GM23338 (cell line): ENCODE data around the gene MRGPRE. TPM values are rescaled to one million over a fixed set of nuclear protein-coding genes. Genes with fewer than 3 reads are reported as not detected.

Experiments used
- ATAC-seq: fragments of 200-7000 bp; cut with Tn5 transposase; 3 replicates; pipeline ENCODE4 v1.9.1; 2020
- DNase-seq: peaks from one replicate; pipeline ENCODE4 v3.0.0-alpha.2; 2015; ENCODE audit warnings: low spot score
- H2AFZ ChIP-seq: fragments of 200-600 bp; sonication (generic); 2 replicates; pipeline ENCODE4 v1.8.0; 2016; ENCODE audit warnings: antibody characterized with exemption, mild to moderate bottlenecking, moderate library complexity
- H3F3A ChIP-seq: fragments of 200-600 bp; sonication (generic); replicated peaks from 2 replicates; pipeline ENCODE4 v1.8.0; 2017; ENCODE audit warnings: antibody characterized with exemption, mixed run types, low read depth
- H3K27ac ChIP-seq: fragments of 200-600 bp; sonication (generic); 2 replicates; pipeline ENCODE4 v1.6.1; 2016; ENCODE audit warnings: low read depth
- H3K27me3 ChIP-seq: fragments of 200-600 bp; sonication (generic); 2 replicates; pipeline ENCODE4 v1.8.0; 2016; ENCODE audit warnings: mild to moderate bottlenecking, mixed run types, moderate library complexity; ENCODE audit not compliant: insufficient read depth
- H3K36me3 ChIP-seq: fragments of 200-600 bp; sonication (generic); 2 replicates; pipeline ENCODE4 v1.8.0; 2016; ENCODE audit warnings: mild to moderate bottlenecking; ENCODE audit not compliant: insufficient read depth
- H3K4me1 ChIP-seq: fragments of 200-600 bp; sonication (generic); 2 replicates; pipeline ENCODE4 v1.8.0; 2016; ENCODE audit warnings: mild to moderate bottlenecking, moderate library complexity; ENCODE audit not compliant: insufficient read depth
- H3K4me2 ChIP-seq: fragments of 200-600 bp; sonication (generic); 2 replicates; pipeline ENCODE4 v1.7.1; 2017; ENCODE audit warnings: mixed run types
- H3K4me3 ChIP-seq: fragments of 200-600 bp; sonication (generic); 2 replicates; pipeline ENCODE4 v1.6.1; 2016; ENCODE audit warnings: mixed run types
- H3K79me2 ChIP-seq: fragments of 200-600 bp; sonication (generic); replicated peaks from 2 replicates; pipeline ENCODE4 v1.8.0; 2017; ENCODE audit warnings: mild to moderate bottlenecking; ENCODE audit not compliant: insufficient read depth
- H3K9me2 ChIP-seq: fragments of 200-600 bp; sonication (generic); 2 replicates; pipeline ENCODE4 v1.8.0; 2017; ENCODE audit not compliant: insufficient read depth
- H4K20me1 ChIP-seq: fragments of 200-600 bp; sonication (generic); replicated peaks from 2 replicates; pipeline ENCODE4 v1.8.0; 2017; ENCODE audit warnings: mild to moderate bottlenecking; ENCODE audit not compliant: insufficient read depth
- H3K27ac Mint-ChIP-seq: 2 replicates; pipeline ENCODE4 v1.8.0; 2020; ENCODE audit warnings: inconsistent platforms, mild to moderate bottlenecking, moderate library complexity, mixed read lengths
- H3K27me3 Mint-ChIP-seq: 3 replicates; pipeline ENCODE4 v1.8.0; 2022; ENCODE audit warnings: low read depth, mild to moderate bottlenecking, moderate library complexity, mixed read lengths, inconsistent platforms; ENCODE audit not compliant: insufficient read depth, poor library complexity
- H3K36me3 Mint-ChIP-seq: 3 replicates; pipeline ENCODE4 v1.8.0; 2021; ENCODE audit warnings: low read depth, mild to moderate bottlenecking, inconsistent platforms, moderate library complexity, mixed read lengths
- H3K4me1 Mint-ChIP-seq: 3 replicates; pipeline ENCODE4 v1.8.0; 2020; ENCODE audit warnings: mild to moderate bottlenecking, inconsistent platforms, mixed read lengths
- H3K4me3 Mint-ChIP-seq: 3 replicates; pipeline ENCODE4 v1.8.0; 2021; ENCODE audit warnings: moderate library complexity, mild to moderate bottlenecking, inconsistent platforms, mixed read lengths
- H3K9me3 Mint-ChIP-seq: 3 replicates; pipeline ENCODE4 v1.8.0; 2020; ENCODE audit warnings: moderate library complexity, mild to moderate bottlenecking, inconsistent platforms, mixed read lengths
- CREB1 ChIP-seq: fragments of 250-450 bp; sonication (Bioruptor Pico); IDR thresholded peaks from 2 replicates; pipeline ENCODE4 v1.5.0; 2020; ENCODE audit warnings: low read depth, mild to moderate bottlenecking, moderate library complexity
- JUNB ChIP-seq: IDR thresholded peaks from one replicate; pipeline ENCODE4 v1.6.1; 2016; ENCODE audit warnings: antibody characterized with exemption; ENCODE audit not compliant: unreplicated experiment
- POLR2AphosphoS5 ChIP-seq: IDR thresholded peaks from 2 replicates; pipeline ENCODE4 v1.6.1; 2016; ENCODE audit warnings: antibody characterized with exemption, low read depth
- REST ChIP-seq: IDR thresholded peaks from one replicate; pipeline ENCODE4 v1.6.1; 2018; ENCODE audit warnings: antibody characterized with exemption; ENCODE audit not compliant: unreplicated experiment
- ZNF331 ChIP-seq: fragments of 250-450 bp; sonication (Bioruptor Pico); IDR thresholded peaks from 2 replicates; pipeline ENCODE4 v1.5.0; 2020; ENCODE audit warnings: low read depth, mild to moderate bottlenecking, moderate library complexity
- polyA plus RNA-seq: library from polyadenylated mRNA; unstranded; fragments of >200 nt; fragmentation: Nextera tagmentation; extraction: Ambion mirVana; gene quantifications from 2 replicates; pipeline ENCODE4 v1.2.1, GENCODE V29; 2016
- total RNA-seq: library from RNA; depleted of rRNA; stranded (reverse); fragments of >200 nt; shearing (Covaris generic); gene quantifications from 2 replicates; pipeline ENCODE4 v1.2.3, GENCODE V29; 2014
- TF ChIP-seq, protein P1 (sequence below): fragments of 250-450 bp; sonication (Bioruptor Pico); IDR thresholded peaks from 2 replicates; pipeline ENCODE4 v1.5.0; 2020; ENCODE audit warnings: mild to moderate bottlenecking, moderate library complexity

The MRGPRE gene
- total and polyA plus RNA-seq, 2 experiments from 2014 or later: not detected

DNA sequence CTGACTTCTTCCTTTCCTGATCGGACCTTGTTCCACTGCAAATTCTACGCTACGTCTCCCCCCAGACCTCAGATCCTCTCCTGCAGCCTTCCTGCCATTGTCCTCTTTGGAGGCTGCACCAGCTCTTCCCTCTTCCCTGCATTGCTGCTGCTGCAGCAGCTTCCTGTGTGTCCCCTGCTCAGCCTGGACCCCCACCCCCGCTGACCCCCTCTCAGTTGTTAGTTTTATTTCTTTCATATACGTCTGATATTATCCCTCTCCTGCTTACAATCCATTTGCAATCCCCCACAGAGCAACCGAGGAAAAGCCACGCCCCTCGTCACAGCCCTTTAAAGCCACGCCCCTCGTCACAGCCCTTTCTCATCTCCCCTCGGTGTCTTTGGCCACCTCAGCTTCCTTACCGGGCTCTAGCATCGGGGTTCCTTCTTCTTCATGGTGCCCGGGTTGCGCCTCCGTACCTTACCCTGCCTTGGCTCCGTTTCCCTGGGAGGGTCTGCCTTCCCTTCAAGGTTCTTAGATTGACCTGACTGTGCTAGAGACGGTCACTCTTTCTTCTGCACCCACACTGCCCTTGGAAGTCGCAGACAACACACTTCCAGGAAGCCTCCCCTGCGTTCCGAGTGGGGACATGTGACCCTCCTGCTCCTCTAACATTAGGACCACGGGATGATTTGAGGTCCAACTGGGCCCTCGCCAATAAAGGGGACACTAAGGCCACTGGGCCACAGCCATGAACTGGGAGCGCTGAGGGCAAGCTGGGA, 18.4 kb downstream of the MRGPRE start:
- Histone ChIP-seq H3K79me2 (no peaks in the 10 kb centered on the region), H3K4me3 (no peak overlapping the region), H4K20me1 (no peaks in the 10 kb centered on the region), H3F3A (no peaks in the 10 kb centered on the region), H3K27me3 (no peaks in the 10 kb centered on the region), H3K4me1 (peaks cover 13% of the 10 kb centered on the region; the same call in 1 of the 2 replicates), H3K36me3 (0 out of 2 replicates have a peak, but pooled peaks cover 4% of the 10 kb centered on the region), H3K9me2 (peaks cover 2% of the 10 kb centered on the region), H2AFZ (0 out of 2 replicates have a peak overlapping the region, but pooled peaks have one; percentile 43), H3K4me2 (no peak overlapping the region), H3K27ac (no peak overlapping the region)
- Mint-ChIP-seq H3K4me3 (no peak overlapping the region), H3K4me1 (peaks cover 24% of the 10 kb centered on the region), H3K27me3 (peaks cover 2% of the 10 kb centered on the region), H3K36me3 (no peaks in the 10 kb centered on the region), H3K9me3 (no peaks in the 10 kb centered on the region), H3K27ac (no peak overlapping the region)
- DNase-seq (peak; percentile 38), ATAC-seq (no peak)
- TF ChIP-seq, protein P1, sequence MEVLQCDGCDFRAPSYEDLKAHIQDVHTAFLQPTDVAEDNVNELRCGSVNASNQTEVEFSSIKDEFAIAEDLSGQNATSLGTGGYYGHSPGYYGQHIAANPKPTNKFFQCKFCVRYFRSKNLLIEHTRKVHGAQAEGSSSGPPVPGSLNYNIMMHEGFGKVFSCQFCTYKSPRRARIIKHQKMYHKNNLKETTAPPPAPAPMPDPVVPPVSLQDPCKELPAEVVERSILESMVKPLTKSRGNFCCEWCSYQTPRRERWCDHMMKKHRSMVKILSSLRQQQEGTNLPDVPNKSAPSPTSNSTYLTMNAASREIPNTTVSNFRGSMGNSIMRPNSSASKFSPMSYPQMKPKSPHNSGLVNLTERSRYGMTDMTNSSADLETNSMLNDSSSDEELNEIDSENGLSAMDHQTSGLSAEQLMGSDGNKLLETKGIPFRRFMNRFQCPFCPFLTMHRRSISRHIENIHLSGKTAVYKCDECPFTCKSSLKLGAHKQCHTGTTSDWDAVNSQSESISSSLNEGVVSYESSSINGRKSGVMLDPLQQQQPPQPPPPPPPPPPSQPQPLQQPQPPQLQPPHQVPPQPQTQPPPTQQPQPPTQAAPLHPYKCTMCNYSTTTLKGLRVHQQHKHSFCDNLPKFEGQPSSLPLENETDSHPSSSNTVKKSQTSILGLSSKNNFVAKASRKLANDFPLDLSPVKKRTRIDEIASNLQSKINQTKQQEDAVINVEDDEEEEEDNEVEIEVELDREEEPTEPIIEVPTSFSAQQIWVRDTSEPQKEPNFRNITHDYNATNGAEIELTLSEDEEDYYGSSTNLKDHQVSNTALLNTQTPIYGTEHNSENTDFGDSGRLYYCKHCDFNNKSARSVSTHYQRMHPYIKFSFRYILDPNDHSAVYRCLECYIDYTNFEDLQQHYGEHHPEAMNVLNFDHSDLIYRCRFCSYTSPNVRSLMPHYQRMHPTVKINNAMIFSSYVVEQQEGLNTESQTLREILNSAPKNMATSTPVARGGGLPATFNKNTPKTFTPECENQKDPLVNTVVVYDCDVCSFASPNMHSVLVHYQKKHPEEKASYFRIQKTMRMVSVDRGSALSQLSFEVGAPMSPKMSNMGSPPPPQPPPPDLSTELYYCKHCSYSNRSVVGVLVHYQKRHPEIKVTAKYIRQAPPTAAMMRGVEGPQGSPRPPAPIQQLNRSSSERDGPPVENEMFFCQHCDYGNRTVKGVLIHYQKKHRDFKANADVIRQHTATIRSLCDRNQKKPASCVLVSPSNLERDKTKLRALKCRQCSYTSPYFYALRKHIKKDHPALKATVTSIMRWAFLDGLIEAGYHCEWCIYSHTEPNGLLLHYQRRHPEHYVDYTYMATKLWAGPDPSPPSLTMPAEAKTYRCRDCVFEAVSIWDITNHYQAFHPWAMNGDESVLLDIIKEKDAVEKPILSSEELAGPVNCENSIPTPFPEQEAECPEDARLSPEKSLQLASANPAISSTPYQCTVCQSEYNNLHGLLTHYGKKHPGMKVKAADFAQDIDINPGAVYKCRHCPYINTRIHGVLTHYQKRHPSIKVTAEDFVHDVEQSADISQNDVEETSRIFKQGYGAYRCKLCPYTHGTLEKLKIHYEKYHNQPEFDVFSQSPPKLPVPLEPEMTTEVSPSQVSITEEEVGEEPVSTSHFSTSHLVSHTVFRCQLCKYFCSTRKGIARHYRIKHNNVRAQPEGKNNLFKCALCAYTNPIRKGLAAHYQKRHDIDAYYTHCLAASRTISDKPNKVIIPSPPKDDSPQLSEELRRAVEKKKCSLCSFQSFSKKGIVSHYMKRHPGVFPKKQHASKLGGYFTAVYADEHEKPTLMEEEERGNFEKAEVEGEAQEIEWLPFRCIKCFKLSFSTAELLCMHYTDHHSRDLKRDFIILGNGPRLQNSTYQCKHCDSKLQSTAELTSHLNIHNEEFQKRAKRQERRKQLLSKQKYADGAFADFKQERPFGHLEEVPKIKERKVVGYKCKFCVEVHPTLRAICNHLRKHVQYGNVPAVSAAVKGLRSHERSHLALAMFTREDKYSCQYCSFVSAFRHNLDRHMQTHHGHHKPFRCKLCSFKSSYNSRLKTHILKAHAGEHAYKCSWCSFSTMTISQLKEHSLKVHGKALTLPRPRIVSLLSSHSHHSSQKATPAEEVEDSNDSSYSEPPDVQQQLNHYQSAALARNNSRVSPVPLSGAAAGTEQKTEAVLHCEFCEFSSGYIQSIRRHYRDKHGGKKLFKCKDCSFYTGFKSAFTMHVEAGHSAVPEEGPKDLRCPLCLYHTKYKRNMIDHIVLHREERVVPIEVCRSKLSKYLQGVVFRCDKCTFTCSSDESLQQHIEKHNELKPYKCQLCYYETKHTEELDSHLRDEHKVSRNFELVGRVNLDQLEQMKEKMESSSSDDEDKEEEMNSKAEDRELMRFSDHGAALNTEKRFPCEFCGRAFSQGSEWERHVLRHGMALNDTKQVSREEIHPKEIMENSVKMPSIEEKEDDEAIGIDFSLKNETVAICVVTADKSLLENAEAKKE: no peak
- TF ChIP-seq CREB1 (CRISPR knock-in tag) (no peak), REST (no peak), ZNF331 (CRISPR knock-in tag) (no peak), JUNB (no peak), POLR2AphosphoS5 (no peak)
